GM10266 (cell line): ENCODE results near the gene BTBD2.

Source experiments
- DNase-seq: peaks from one replicate; pipeline ENCODE4 v3.0.0; 2012; ENCODE audit errors: extremely low spot score
- TF ChIP-seq, protein P1 (sequence below): IDR thresholded peaks from 2 replicates; pipeline ENCODE4 v1.5.1; 2012; ENCODE audit warnings: mild to moderate bottlenecking, low read depth; ENCODE audit not compliant: control insufficient read depth, insufficient read depth; ENCODE audit errors: missing control alignments

BTBD2 gene

GRCh38 chr19:1941146-1942077, 74.1 kb downstream of the BTBD2 start, which contains the start of gene CSNK1G2:
Gene CSNK1G2 (plus strand): TSS chr19:1941172. CDS start chr19:1969773, 28,601 bp downstream.
- peak; percentile 56 for DNase-seq
- TF ChIP-seq, protein P1, sequence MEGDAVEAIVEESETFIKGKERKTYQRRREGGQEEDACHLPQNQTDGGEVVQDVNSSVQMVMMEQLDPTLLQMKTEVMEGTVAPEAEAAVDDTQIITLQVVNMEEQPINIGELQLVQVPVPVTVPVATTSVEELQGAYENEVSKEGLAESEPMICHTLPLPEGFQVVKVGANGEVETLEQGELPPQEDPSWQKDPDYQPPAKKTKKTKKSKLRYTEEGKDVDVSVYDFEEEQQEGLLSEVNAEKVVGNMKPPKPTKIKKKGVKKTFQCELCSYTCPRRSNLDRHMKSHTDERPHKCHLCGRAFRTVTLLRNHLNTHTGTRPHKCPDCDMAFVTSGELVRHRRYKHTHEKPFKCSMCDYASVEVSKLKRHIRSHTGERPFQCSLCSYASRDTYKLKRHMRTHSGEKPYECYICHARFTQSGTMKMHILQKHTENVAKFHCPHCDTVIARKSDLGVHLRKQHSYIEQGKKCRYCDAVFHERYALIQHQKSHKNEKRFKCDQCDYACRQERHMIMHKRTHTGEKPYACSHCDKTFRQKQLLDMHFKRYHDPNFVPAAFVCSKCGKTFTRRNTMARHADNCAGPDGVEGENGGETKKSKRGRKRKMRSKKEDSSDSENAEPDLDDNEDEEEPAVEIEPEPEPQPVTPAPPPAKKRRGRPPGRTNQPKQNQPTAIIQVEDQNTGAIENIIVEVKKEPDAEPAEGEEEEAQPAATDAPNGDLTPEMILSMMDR = peak; percentile 65

- DNase-seq = no peak
- TF ChIP-seq, protein P1 = no peak
Measured at GRCh38 chr19:1938071-1938470, 77.4 kb downstream of the BTBD2 start.

- DNase-seq = no peak
- TF ChIP-seq, protein P1 = no peak
Measured at GRCh38 chr19:1936916-1937610, 78.5 kb downstream of the BTBD2 start.

DNA sequence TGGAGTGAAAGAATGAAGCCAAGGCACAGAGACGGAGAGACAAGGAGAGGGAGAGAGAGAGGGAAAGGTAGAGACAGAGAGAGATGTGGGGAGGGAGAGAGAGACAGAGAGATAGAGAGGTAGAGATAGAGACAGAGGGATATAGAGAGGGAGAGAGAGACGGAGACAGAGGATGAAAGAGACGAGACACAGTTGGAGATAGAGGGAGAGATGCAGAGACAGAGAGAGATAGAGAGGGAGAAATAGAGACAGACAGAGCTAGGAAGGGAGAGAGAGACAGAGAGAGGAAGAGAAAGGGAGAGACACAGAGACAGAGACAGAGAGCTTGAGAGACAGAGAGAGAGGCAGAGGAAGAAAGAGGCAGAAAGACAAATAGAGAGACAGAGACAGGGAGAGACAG, 79.1 kb downstream of the BTBD2 start:
- TF ChIP-seq, protein P1 = no peak

DNA sequence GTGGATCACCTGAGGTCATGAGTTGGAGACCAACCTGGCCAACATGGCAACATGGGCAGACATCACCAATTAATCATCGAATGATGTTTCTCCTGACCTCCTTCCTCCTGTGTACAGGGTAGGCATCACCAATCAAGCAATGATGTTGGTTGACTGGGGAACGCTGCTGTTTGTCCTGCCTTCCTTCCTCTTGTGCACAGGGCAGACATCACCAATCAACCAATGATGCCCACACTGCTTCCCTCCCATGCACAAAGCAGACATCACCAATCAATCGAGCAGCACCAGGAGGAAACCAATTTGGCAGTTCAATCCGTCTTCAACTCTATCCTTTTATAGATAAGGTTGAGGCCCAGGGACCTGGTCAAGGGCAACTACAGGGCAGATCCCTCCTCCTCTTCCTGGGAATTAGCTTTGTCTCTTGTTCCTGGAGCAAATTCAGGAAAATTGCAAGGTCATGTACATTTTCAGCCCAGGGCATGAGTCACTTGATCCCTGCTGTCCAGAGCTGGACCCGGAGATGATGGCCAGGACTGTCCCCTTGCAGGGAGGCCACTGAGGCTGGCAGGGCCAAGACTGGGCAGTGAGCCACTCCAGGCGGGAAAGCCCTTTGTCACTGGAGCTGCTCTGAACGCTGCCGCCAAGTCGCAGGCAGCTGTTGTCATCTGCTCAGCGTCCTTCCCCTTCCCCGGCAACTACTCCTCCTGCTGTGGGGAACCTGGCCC, 79.9 kb downstream of the BTBD2 start:
- DNase-seq = no peak
- TF ChIP-seq, protein P1 = no peak

More for the DNA sequence above, 79.1 kb downstream of the BTBD2 start:
- no peak for DNase-seq
